Transverse colon (tissue), 4 donors: ENCODE results near the gene MOB1B.

Source experiments
- POLR2AphosphoS5 ChIP-seq, 3 donors: sonication (generic); formaldehyde crosslinking; IDR thresholded peaks; one replicate each; pipeline ENCODE4 v1.6.1; 2016; ENCODE audit warnings: antibody characterized with exemption in 3 of 3
- TF ChIP-seq, protein P1 (sequence below), 5 experiments: fragments of 200-600 bp in 3 of 5; fragments of 450-650 bp in 2 of 5; sonication (generic) in 3 of 5; IDR thresholded peaks; 1 replicate in 2 of 5; 2 replicates in 3 of 5; pipeline ENCODE4 v1.5.1; 2016 to 2017; ENCODE audit warnings: antibody characterized with exemption in 5 of 5, inconsistent platforms in 3 of 5, mild to moderate bottlenecking in 2 of 5, moderate library complexity in 1 of 5

DNA sequence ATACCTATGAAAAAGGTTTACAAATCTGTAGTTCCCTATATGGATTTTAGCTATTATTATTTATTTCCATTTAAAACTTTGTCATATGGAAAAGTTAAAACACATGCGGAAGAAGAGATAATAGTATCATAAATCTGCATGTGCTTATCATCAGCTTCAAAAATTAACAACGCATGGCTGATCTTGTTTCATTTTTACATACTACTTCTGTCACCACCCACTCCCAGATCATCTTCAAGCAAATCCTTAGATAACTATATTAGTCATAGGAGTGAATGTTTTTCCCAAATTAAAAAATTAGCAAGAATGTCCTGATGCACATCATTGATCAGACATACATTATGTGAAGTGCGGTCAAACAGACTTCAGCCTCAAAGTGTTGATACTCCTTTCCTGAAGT is 24.6 kb upstream of the MOB1B start:
- TF ChIP-seq, protein P1, sequence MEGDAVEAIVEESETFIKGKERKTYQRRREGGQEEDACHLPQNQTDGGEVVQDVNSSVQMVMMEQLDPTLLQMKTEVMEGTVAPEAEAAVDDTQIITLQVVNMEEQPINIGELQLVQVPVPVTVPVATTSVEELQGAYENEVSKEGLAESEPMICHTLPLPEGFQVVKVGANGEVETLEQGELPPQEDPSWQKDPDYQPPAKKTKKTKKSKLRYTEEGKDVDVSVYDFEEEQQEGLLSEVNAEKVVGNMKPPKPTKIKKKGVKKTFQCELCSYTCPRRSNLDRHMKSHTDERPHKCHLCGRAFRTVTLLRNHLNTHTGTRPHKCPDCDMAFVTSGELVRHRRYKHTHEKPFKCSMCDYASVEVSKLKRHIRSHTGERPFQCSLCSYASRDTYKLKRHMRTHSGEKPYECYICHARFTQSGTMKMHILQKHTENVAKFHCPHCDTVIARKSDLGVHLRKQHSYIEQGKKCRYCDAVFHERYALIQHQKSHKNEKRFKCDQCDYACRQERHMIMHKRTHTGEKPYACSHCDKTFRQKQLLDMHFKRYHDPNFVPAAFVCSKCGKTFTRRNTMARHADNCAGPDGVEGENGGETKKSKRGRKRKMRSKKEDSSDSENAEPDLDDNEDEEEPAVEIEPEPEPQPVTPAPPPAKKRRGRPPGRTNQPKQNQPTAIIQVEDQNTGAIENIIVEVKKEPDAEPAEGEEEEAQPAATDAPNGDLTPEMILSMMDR (IDR thresholded peaks at IDR 0.05): no peak
- TF ChIP-seq POLR2AphosphoS5 (IDR thresholded peaks at IDR 0.05): no peak
